HCT116 (cell line): ENCODE results near the gene WRAP53. TPM values are rescaled to one million over a fixed set of nuclear protein-coding genes. Genes with fewer than 3 reads are reported as not detected.

Experiments
- ATAC-seq: fragments of 200-7000 bp; cut with Tn5 transposase; 2 replicates; pipeline ENCODE4 v1.9.1; 2020; ENCODE audit warnings: mild to moderate bottlenecking, moderate library complexity
- BruUV-seq: library from RNA; stranded (reverse); fragments of 400-500 nt; replicated peaks from 2 replicates; lab custom pipeline; 2021; lab: Mats Ljungman, UMichigan
- CTCF ChIA-PET: fragments of 300-600 bp; sonication (Branson Sonifier 250); formaldehyde crosslinking; loops from one replicate; lab custom pipeline; 2021; ENCODE audit warnings: antibody characterized with exemption; lab: Charles Lee
- POLR2A ChIA-PET: fragments of 300-600, 350-600 bp; sonication (Branson Sonifier 250); formaldehyde crosslinking; loops from one replicate; lab custom pipeline; 2021; ENCODE audit warnings: antibody characterized with exemption; lab: Charles Lee
- RAD21 ChIA-PET, 2 experiments: fragments of 300-600 bp; sonication (Branson Sonifier 250); formaldehyde crosslinking; loops; one replicate each; lab custom pipeline; 2023; ENCODE audit warnings: low total read pairs in 2 of 2; ENCODE audit not compliant: uncharacterized antibody in 2 of 2, unreplicated experiment in 2 of 2, low non-redundant PET in 1 of 2; lab: Charles Lee
- DNase-seq: peaks from one replicate; pipeline ENCODE4 v3.0.0-alpha.2; 2010; ENCODE audit warnings: low read depth, low spot score
- H2AFZ ChIP-seq: fragments of 200-600 bp; shearing (Covaris generic), sonication (generic); 2 replicates; pipeline ENCODE4 v1.6.1; 2017; ENCODE audit warnings: low read depth, mixed run types, mixed read lengths, antibody characterized with exemption, low read length; ENCODE audit not compliant: poor library complexity, severe bottlenecking
- H3K27ac ChIP-seq: 2 replicates; pipeline ENCODE4 v1.5.1; 2012; ENCODE audit warnings: low read depth, low read length
- H3K27me3 ChIP-seq: fragments of 200-600 bp; sonication (generic); 2 replicates; pipeline ENCODE4 v1.6.1; 2016; ENCODE audit warnings: mixed run types, low read length, mixed read lengths; ENCODE audit not compliant: insufficient read depth
- H3K36me3 ChIP-seq, 2 experiments: fragments of 200-500 bp in 1 of 2; fragments of 200-600 bp in 1 of 2; sonication (Bioruptor generic) in 1 of 2; sonication (generic) in 1 of 2; 2 replicates each; pipeline versions ENCODE4 v1.5.1 to v1.6.1; 2014 to 2016; ENCODE audit warnings: low read length in 2 of 2, inconsistent platforms in 1 of 2, mixed read lengths in 1 of 2, mixed run types in 1 of 2; ENCODE audit not compliant: insufficient read depth in 2 of 2, control insufficient read depth in 1 of 2
- H3K4me1 ChIP-seq, 2 experiments: fragments of 200-600 bp in 1 of 2; sonication (generic) in 1 of 2; 2 replicates each; pipeline versions ENCODE4 v1.5.1 to v1.6.1; 2012 to 2017; ENCODE audit warnings: low read length in 2 of 2, inconsistent platforms in 1 of 2, mild to moderate bottlenecking in 1 of 2, mixed read lengths in 1 of 2, mixed run types in 1 of 2, moderate library complexity in 1 of 2; ENCODE audit not compliant: insufficient read depth in 2 of 2, control insufficient read depth in 1 of 2
- H3K4me2 ChIP-seq: fragments of 200-600 bp; sonication (generic); 2 replicates; pipeline ENCODE4 v1.6.1; 2017; ENCODE audit warnings: mixed run types, low read length, mixed read lengths
- H3K4me3 ChIP-seq, 2 experiments: fragments of 200-600 bp in 1 of 2; sonication (generic) in 1 of 2; replicated peaks in 1 of 2; 2 replicates each; pipeline ENCODE4 v1.5.1; 2011 to 2016; ENCODE audit warnings: low read length in 2 of 2, control low read depth in 1 of 2, low read depth in 1 of 2, mild to moderate bottlenecking in 1 of 2, mixed read lengths in 1 of 2, mixed run types in 1 of 2
- H3K79me2 ChIP-seq: fragments of 200-600 bp; sonication (generic); 2 replicates; pipeline ENCODE4 v1.6.1; 2017; ENCODE audit warnings: mild to moderate bottlenecking, mixed run types, low read length, moderate library complexity, mixed read lengths; ENCODE audit not compliant: insufficient read depth
- H3K9ac ChIP-seq: fragments of 200-600 bp; sonication (generic); 2 replicates; pipeline ENCODE4 v1.6.1; 2016; ENCODE audit warnings: low read length, mixed read lengths
- H3K9me2 ChIP-seq: fragments of 200-600 bp; sonication (generic), shearing (Covaris generic); 2 replicates; pipeline ENCODE4 v1.6.1; 2017; ENCODE audit warnings: mixed run types, mild to moderate bottlenecking, moderate library complexity; ENCODE audit not compliant: insufficient read depth
- H3K9me3 ChIP-seq, 2 experiments: fragments of 200-500 bp in 1 of 2; fragments of 200-600 bp in 1 of 2; sonication (Bioruptor generic) in 1 of 2; sonication (generic) in 1 of 2; 2 replicates each; pipeline ENCODE4 v1.6.1; 2014 to 2017; ENCODE audit warnings: low read length in 2 of 2, mixed read lengths in 2 of 2, inconsistent platforms in 1 of 2, low read depth in 1 of 2, mild to moderate bottlenecking in 1 of 2, mixed run types in 1 of 2, moderate library complexity in 1 of 2; ENCODE audit not compliant: control insufficient read depth in 1 of 2, insufficient read depth in 1 of 2
- H4K20me1 ChIP-seq: fragments of 200-600 bp; sonication (generic), shearing (Covaris generic); 2 replicates; pipeline ENCODE4 v1.6.1; 2017; ENCODE audit warnings: mixed run types, mild to moderate bottlenecking, moderate library complexity; ENCODE audit not compliant: insufficient read depth
- CTCF ChIP-seq, 3 experiments: fragments of 200-600 bp in 1 of 3; sonication (generic) in 1 of 3; IDR thresholded peaks in 2 of 3; conservative IDR thresholded peaks in 1 of 3; 2 replicates each; pipeline ENCODE4 v1.5.1; 2012 to 2017; ENCODE audit warnings: low read depth in 2 of 3, low read length in 2 of 3, antibody characterized with exemption in 1 of 3, borderline replicate concordance in 1 of 3, control low read depth in 1 of 3, mild to moderate bottlenecking in 1 of 3, mixed read lengths in 1 of 3, mixed run types in 1 of 3, moderate library complexity in 1 of 3; ENCODE audit not compliant: insufficient read depth in 1 of 3
- EGR1 ChIP-seq: IDR thresholded peaks from 2 replicates; pipeline ENCODE4 v1.6.1; 2012; ENCODE audit warnings: low read depth
- FOSL1 ChIP-seq: IDR thresholded peaks from 2 replicates; pipeline ENCODE4 v1.6.1; 2012; ENCODE audit warnings: low read depth
- JUND ChIP-seq: IDR thresholded peaks from 2 replicates; pipeline ENCODE4 v1.6.1; 2012
- MAX ChIP-seq: IDR thresholded peaks from 2 replicates; pipeline ENCODE4 v1.6.1; 2012
- POLR2A ChIP-seq: IDR thresholded peaks from 2 replicates; pipeline ENCODE4 v1.7.0; 2011; ENCODE audit warnings: borderline replicate concordance; ENCODE audit not compliant: insufficient read depth, insufficient read length; ENCODE audit errors: extremely low read depth
- RAD21 ChIP-seq: IDR thresholded peaks from 2 replicates; pipeline ENCODE4 v1.6.1; 2012; ENCODE audit warnings: low read depth, mild to moderate bottlenecking
- SIN3A ChIP-seq: IDR thresholded peaks from 2 replicates; pipeline ENCODE4 v1.6.1; 2012; ENCODE audit warnings: low read depth
- YY1 ChIP-seq: IDR thresholded peaks from 2 replicates; pipeline ENCODE4 v1.6.1; 2011; ENCODE audit warnings: low read length, low read depth, moderate library complexity, mild to moderate bottlenecking; ENCODE audit not compliant: insufficient replicate concordance; ENCODE audit errors: extremely low read depth
- ZFX ChIP-seq: fragments of 450-650 bp; IDR thresholded peaks from 2 replicates; pipeline ENCODE4 v1.6.1; 2017
- intact Hi-C: fragments of 100-400 bp; cut with micrococcal nuclease; formaldehyde crosslinking; loops from 2 replicates; pipeline ENCODE4 v1.10.0; 2022
- total RNA-seq: library from RNA; stranded (reverse); gene quantifications from one replicate; pipeline ENCODE4 v1.2.1, GENCODE V29; 2021; ENCODE audit not compliant: unreplicated experiment
- TF ChIP-seq, protein P1 (sequence below): IDR thresholded peaks from 2 replicates; pipeline ENCODE4 v1.6.1; 2012; ENCODE audit warnings: low read depth
- TF ChIP-seq, protein P2 (sequence below): IDR thresholded peaks from 2 replicates; pipeline ENCODE4 v1.6.1; 2011; ENCODE audit warnings: mild to moderate bottlenecking, low read length, moderate library complexity; ENCODE audit not compliant: insufficient replicate concordance; ENCODE audit errors: extremely low read depth

Gene WRAP53
- total RNA-seq, 1 experiment from 2014 or later: 28.8 TPM

DNA sequence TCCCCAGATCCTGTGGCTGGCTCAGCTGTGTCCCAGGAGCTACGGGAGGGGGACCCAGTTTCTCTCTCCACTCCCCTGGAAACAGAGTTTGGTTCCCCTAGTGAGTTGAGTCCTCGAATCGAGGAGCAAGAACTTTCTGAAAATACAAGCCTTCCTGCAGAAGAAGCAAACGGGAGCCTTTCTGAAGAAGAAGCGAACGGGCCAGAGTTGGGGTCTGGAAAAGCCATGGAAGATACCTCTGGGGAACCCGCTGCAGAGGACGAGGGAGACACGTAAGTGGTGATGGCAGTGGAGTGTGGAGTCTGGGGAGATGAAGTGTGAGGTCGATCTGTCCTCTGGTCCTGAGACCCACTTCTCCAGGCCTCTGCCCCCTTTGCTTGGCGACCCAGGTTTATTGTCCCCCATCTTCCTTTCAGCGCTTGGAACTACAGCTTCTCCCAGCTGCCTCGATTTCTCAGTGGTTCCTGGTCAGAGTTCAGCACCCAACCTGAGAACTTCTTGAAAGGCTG is 585 bp downstream of the WRAP53 start:
- Histone ChIP-seq H3K79me2 (peaks cover 47% of the 10 kb centered on the region), H3K9me2 (no peaks in the 10 kb centered on the region), H3K27ac (peak overlapping the region; percentile 69), H3K9me3 (no peaks in the 10 kb centered on the region), H3K36me3 (peaks cover 0 to 2% of the 10 kb centered on the region in 2 experiments; a peak in 1 of 4 replicates), H3K9ac (peak overlapping the region; percentile 82), H3K27me3 (no peaks in the 10 kb centered on the region), H2AFZ (no peak overlapping the region), H4K20me1 (no peaks in the 10 kb centered on the region), H3K4me2 (peak overlapping the region; percentile 88), H3K4me1 (peaks cover 26 to 33% of the 10 kb centered on the region in 2 experiments), H3K4me3 (peak overlapping the region; percentile 86 to 100)
- TF ChIP-seq YY1: no peak
- TF ChIP-seq FOSL1: no peak
- TF ChIP-seq ZFX: no peak
- TF ChIP-seq, protein P1, sequence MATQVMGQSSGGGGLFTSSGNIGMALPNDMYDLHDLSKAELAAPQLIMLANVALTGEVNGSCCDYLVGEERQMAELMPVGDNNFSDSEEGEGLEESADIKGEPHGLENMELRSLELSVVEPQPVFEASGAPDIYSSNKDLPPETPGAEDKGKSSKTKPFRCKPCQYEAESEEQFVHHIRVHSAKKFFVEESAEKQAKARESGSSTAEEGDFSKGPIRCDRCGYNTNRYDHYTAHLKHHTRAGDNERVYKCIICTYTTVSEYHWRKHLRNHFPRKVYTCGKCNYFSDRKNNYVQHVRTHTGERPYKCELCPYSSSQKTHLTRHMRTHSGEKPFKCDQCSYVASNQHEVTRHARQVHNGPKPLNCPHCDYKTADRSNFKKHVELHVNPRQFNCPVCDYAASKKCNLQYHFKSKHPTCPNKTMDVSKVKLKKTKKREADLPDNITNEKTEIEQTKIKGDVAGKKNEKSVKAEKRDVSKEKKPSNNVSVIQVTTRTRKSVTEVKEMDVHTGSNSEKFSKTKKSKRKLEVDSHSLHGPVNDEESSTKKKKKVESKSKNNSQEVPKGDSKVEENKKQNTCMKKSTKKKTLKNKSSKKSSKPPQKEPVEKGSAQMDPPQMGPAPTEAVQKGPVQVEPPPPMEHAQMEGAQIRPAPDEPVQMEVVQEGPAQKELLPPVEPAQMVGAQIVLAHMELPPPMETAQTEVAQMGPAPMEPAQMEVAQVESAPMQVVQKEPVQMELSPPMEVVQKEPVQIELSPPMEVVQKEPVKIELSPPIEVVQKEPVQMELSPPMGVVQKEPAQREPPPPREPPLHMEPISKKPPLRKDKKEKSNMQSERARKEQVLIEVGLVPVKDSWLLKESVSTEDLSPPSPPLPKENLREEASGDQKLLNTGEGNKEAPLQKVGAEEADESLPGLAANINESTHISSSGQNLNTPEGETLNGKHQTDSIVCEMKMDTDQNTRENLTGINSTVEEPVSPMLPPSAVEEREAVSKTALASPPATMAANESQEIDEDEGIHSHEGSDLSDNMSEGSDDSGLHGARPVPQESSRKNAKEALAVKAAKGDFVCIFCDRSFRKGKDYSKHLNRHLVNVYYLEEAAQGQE: no peak
- TF ChIP-seq JUND: no peak
- TF ChIP-seq, protein P2, sequence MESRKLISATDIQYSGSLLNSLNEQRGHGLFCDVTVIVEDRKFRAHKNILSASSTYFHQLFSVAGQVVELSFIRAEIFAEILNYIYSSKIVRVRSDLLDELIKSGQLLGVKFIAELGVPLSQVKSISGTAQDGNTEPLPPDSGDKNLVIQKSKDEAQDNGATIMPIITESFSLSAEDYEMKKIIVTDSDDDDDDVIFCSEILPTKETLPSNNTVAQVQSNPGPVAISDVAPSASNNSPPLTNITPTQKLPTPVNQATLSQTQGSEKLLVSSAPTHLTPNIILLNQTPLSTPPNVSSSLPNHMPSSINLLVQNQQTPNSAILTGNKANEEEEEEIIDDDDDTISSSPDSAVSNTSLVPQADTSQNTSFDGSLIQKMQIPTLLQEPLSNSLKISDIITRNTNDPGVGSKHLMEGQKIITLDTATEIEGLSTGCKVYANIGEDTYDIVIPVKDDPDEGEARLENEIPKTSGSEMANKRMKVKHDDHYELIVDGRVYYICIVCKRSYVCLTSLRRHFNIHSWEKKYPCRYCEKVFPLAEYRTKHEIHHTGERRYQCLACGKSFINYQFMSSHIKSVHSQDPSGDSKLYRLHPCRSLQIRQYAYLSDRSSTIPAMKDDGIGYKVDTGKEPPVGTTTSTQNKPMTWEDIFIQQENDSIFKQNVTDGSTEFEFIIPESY: no peak
- TF ChIP-seq EGR1: no peak
- TF ChIP-seq SIN3A: no peak
- TF ChIP-seq POLR2A: no peak
- no peak for TF ChIP-seq CTCF (IDR thresholded peaks at IDR 0.05 in 2 of 3, conservative IDR thresholded peaks at IDR 0.05 in 1 of 3; ENCODE audit: borderline replicate concordance in 1 of 3, insufficient read depth in 1 of 3, low read depth in 2 of 3, low read length in 2 of 3)
- TF ChIP-seq RAD21: no peak
- TF ChIP-seq MAX: no peak
- ChIA-PET RAD21 (no interaction called here), POLR2A (interaction anchor here (1.3 to 3.4 kb wide), 5 partner anchors 26 to 115 kb away, joined by 3 to 31 read pairs (median 13); partner anchors contain the start of gene FXR2), CTCF (interaction anchor here (1.5 to 3.6 kb wide), 6 partner anchors 56 to 369 kb away, joined by 3 to 54 read pairs (median 16); partner anchors contain the start of genes FXR2, MPDU1, SAT2 and SHBG)
- DNase-seq (no peak), ATAC-seq (no peak)
- intact Hi-C loops: loop anchor here (5.0 kb wide), 3 partner anchors 177 to 642 kb away; no protein-coding TSS in a partner anchor
- no TSS peak for BruUV-seq
